ENCODE measurements around the gene ZNF417.

- TF ChIP-seq CTCF (IDR thresholded peaks at IDR 0.05) (no peak), POLR2AphosphoS5 (IDR thresholded peaks at IDR 0.05) (no peak), POLR2A (IDR thresholded peaks at IDR 0.05) (no peak)
Measured at GRCh38 chr19:57964761-57965160, 48.4 kb upstream of the ZNF417 start.

Measured in suprapubic skin (tissue), 4 donors.